NT2/D1 (cell line): Measurements from ENCODE around the gene USP6NL.

Experiments
- SUZ12 ChIP-seq: IDR thresholded peaks from 2 replicates; pipeline ENCODE4 v1.6.1; 2011; ENCODE audit not compliant: insufficient read length, insufficient read depth; ENCODE audit errors: extremely low read depth
- ZNF274 ChIP-seq: IDR thresholded peaks from 2 replicates; pipeline ENCODE4 v1.6.1; 2011; ENCODE audit warnings: mild to moderate bottlenecking, low read depth, low read length

GRCh38 chr10:11425296-11425610 lies 186.2 kb downstream of the USP6NL start:
- TF ChIP-seq SUZ12 (no peak), ZNF274 (no peak)
